ENCODE results near the gene IGSF21. TPM values are rescaled to one million over a fixed set of nuclear protein-coding genes. Genes with fewer than 3 reads are reported as not detected.

IGSF21 gene
- total and polyA plus RNA-seq, 10 of the 15 experiments (the other 5 are each of a cell fraction or from before 2014, with no cell fraction given): 0.03 to 0.49 TPM; not detected in 8

GRCh38 chr1:18283601-18284385, 176.2 kb downstream of the IGSF21 start (continued):
- TF ChIP-seq BCL3 (IDR thresholded peaks at IDR 0.05; ENCODE audit: borderline replicate concordance, insufficient read depth, low read depth, low read length, poor library complexity, severe bottlenecking) (no peak), SKIL (IDR thresholded peaks at IDR 0.05; ENCODE audit: low read depth, poor library complexity, severe bottlenecking) (no peak), TAF1 (IDR thresholded peaks at IDR 0.05; ENCODE audit: borderline replicate concordance, low read depth, low read length) (no peak), KAT2A (conservative IDR thresholded peaks at IDR 0.05; ENCODE audit: control insufficient read depth, low read depth, low read length) (no peak), ZNF687 (IDR thresholded peaks at IDR 0.05) (no peak; the same call in 1 of the 2 replicates), SMARCA5 (IDR thresholded peaks at IDR 0.05) (no peak; the same call in 1 of the 2 replicates), RBBP5 (conservative IDR thresholded peaks at IDR 0.05) (no peak), RB1 (IDR thresholded peaks at IDR 0.05; ENCODE audit: borderline replicate concordance) (no peak), IRF4 (IDR thresholded peaks at IDR 0.05; ENCODE audit: low read depth, low read length) (no peak), MYC (IDR thresholded peaks at IDR 0.05; ENCODE audit: insufficient read depth, insufficient read length, insufficient replicate concordance, low read length, severe bottlenecking) (no peak), YBX1 (IDR thresholded peaks at IDR 0.05) (no peak), SPI1 (IDR thresholded peaks at IDR 0.05; ENCODE audit: borderline replicate concordance, insufficient read depth, low read depth, low read length) (0 out of 2 replicates have a peak, but pooled peaks have one; percentile 10), E2F4 (IDR thresholded peaks at IDR 0.05; ENCODE audit: low read depth, low read length) (no peak), POLR2AphosphoS5 (IDR thresholded peaks at IDR 0.05; ENCODE audit: low read length) (no peak), PKNOX1 (IDR thresholded peaks at IDR 0.05) (no peak), EGR1 (IDR thresholded peaks at IDR 0.05; ENCODE audit: borderline replicate concordance in 1 of 2, low read depth in 2 of 2, low read length in 2 of 2) (no peak), GATAD2B (conservative IDR thresholded peaks at IDR 0.05; ENCODE audit: low read depth) (no peak), ZNF207 (IDR thresholded peaks at IDR 0.05; ENCODE audit: borderline replicate concordance) (no peak), IKZF1 (conservative IDR thresholded peaks at IDR 0.05) (peak; percentile 65; the same call in 1 of the 2 replicates), SP1 (IDR thresholded peaks at IDR 0.05; ENCODE audit: low read depth, low read length) (no peak)

Data from GM12878 (cell line).